NB4 (cell line): Measurements from ENCODE around the gene GGN.
"Not testable (repeated sequence)": the region's sequence is repeated elsewhere in the genome, so short reads cannot be mapped to it uniquely, and the experiment has no call there.

Source experiments
- DNase-seq: peaks from one replicate; pipeline ENCODE4 v3.0.0; 2010; ENCODE audit warnings: low read depth
- H3K4me3 ChIP-seq: one replicate; pipeline ENCODE4 v1.5.1; 2011; ENCODE audit warnings: mild to moderate bottlenecking, low read depth, low read length, moderate library complexity
- CTCF ChIP-seq: IDR thresholded peaks from one replicate; pipeline ENCODE4 v1.5.1; 2012; ENCODE audit warnings: low read depth, low read length
- MAX ChIP-seq: IDR thresholded peaks from 2 replicates; pipeline ENCODE4 v1.6.1; 2011; ENCODE audit warnings: low read depth, low read length
- MYC ChIP-seq: IDR thresholded peaks from 2 replicates; pipeline ENCODE4 v1.6.1; 2011; ENCODE audit warnings: low read depth, low read length
- POLR2A ChIP-seq: IDR thresholded peaks from 2 replicates; pipeline ENCODE4 v1.6.1; 2011; ENCODE audit warnings: mild to moderate bottlenecking; ENCODE audit not compliant: insufficient read length; ENCODE audit errors: extremely low read depth

The GGN gene

GRCh38 chr19:38367041-38367440 lies 20.8 kb downstream of the GGN start:
- DNase-seq: no peak
- no peak for TF ChIP-seq MAX
- TF ChIP-seq CTCF: no peak
- no peak for TF ChIP-seq MYC
- no peak for TF ChIP-seq POLR2A
- no peak overlapping the region for H3K4me3 ChIP-seq

GRCh38 chr19:38362946-38363688 lies 24.7 kb downstream of the GGN start:
- not testable (repeated sequence) for H3K4me3 ChIP-seq, DNase-seq

- TF ChIP-seq MAX: no peak
- no peak for TF ChIP-seq CTCF
- no peak for TF ChIP-seq POLR2A
- no peak for TF ChIP-seq MYC
- no peak overlapping the region for H3K4me3 ChIP-seq
- DNase-seq: peak; percentile 25
Observed at GRCh38 chr19:38362076-38362945, 25.5 kb downstream of the GGN start.

GRCh38 chr19:38361633-38362075 lies 26.2 kb downstream of the GGN start:
- no peak overlapping the region for H3K4me3 ChIP-seq
- TF ChIP-seq MAX (no peak), POLR2A (no peak), MYC (no peak), CTCF (no peak)
- peak; percentile 51 for DNase-seq

GRCh38 chr19:38360839-38361631 lies 26.8 kb downstream of the GGN start:
- no peak for DNase-seq
- no peak overlapping the region for H3K4me3 ChIP-seq
- TF ChIP-seq CTCF (no peak), MYC (no peak), POLR2A (no peak), MAX (no peak)

- TF ChIP-seq MAX (no peak), CTCF (no peak), MYC (no peak), POLR2A (no peak)
- DNase-seq: no peak
- H3K4me3 ChIP-seq: no peak overlapping the region
Observed at GRCh38 chr19:38360351-38360750, 27.5 kb downstream of the GGN start.
